HS-27A (cell line): ENCODE measurements around the gene OR56B1.

Experiments
- DNase-seq: peaks from one replicate; pipeline ENCODE4 v3.0.0-alpha.2; 2012; ENCODE audit warnings: low read depth, missing footprints

The OR56B1 gene

GRCh38 chr11:5727691-5728090 lies 8.6 kb upstream of the OR56B1 start:
- no peak for DNase-seq

GRCh38 chr11:5737091-5737490 lies 843 bp downstream of the OR56B1 start:
- DNase-seq: peak; percentile 24

- DNase-seq: no peak
Measured at GRCh38 chr11:5737670-5738392, 1.6 kb downstream of the OR56B1 start.

- no peak for DNase-seq
Measured at GRCh38 chr11:5738431-5738830, 2.2 kb downstream of the OR56B1 start.

- DNase-seq: no peak
Measured at GRCh38 chr11:5746614-5747013, 10.4 kb downstream of the OR56B1 start.

GRCh38 chr11:5749836-5750235 lies 13.6 kb downstream of the OR56B1 start:
- no peak for DNase-seq

GRCh38 chr11:5753943-5754342 lies 17.7 kb downstream of the OR56B1 start, which contains the start of gene OR52N4:
OR52N4 (plus strand) TSS chr11:5754243; CDS start chr11:5754741, 498 bp downstream.
- DNase-seq: no peak

GRCh38 chr11:5767056-5767455 lies 30.8 kb downstream of the OR56B1 start:
- peak; percentile 2 for DNase-seq

GRCh38 chr11:5783255-5783654 lies 47.0 kb downstream of the OR56B1 start, which contains the start of gene OR52N5:
OR52N5 (minus strand) TSS chr11:5783355; CDS start chr11:5778634, 4,721 bp downstream.
- DNase-seq: no peak
